ENCODE results near the gene SORCS3.

SORCS3 gene

GRCh38 chr10:105188737-105189462 lies 547.8 kb downstream of the SORCS3 start:
- DNase-seq (ENCODE audit: low spot score), result peak; percentile 64
- no peak overlapping the region for H3K27ac ChIP-seq
- POLR2A ChIA-PET (ENCODE audit: low non-redundant PET), result no interaction called here
- TF ChIP-seq CTCF (conservative IDR thresholded peaks at IDR 0.05; ENCODE audit: low read depth), result no peak
- CTCF ChIA-PET, result no interaction called here

GRCh38 chr10:105189463-105189800 lies 548.3 kb downstream of the SORCS3 start:
- H3K27ac ChIP-seq, result no peak overlapping the region
- ChIA-PET POLR2A (ENCODE audit: low non-redundant PET) (no interaction called here), CTCF (no interaction called here)
- no peak for DNase-seq (ENCODE audit: low spot score)
- no peak for TF ChIP-seq CTCF (conservative IDR thresholded peaks at IDR 0.05; ENCODE audit: low read depth)

- no peak for TF ChIP-seq CTCF (conservative IDR thresholded peaks at IDR 0.05; ENCODE audit: low read depth)
- ChIA-PET CTCF (no interaction called here), POLR2A (ENCODE audit: low non-redundant PET) (no interaction called here)
- no peak for DNase-seq (ENCODE audit: low spot score)
- H3K27ac ChIP-seq, result no peak overlapping the region
Measured at GRCh38 chr10:105192146-105192545, 551.1 kb downstream of the SORCS3 start.

- TF ChIP-seq CTCF (conservative IDR thresholded peaks at IDR 0.05; ENCODE audit: low read depth), result no peak
Measured at GRCh38 chr10:105192861-105193260, 551.8 kb downstream of the SORCS3 start.

GRCh38 chr10:105195831-105196230 lies 554.7 kb downstream of the SORCS3 start:
- ChIA-PET CTCF (no interaction called here), POLR2A (ENCODE audit: low non-redundant PET) (no interaction called here)
- no peak for TF ChIP-seq CTCF (conservative IDR thresholded peaks at IDR 0.05; ENCODE audit: low read depth)
- H3K27ac ChIP-seq, result no peak overlapping the region
- DNase-seq (ENCODE audit: low spot score), result peak; percentile 26

More at GRCh38 chr10:105192861-105193260, 551.8 kb downstream of the SORCS3 start:
- DNase-seq (ENCODE audit: low spot score), result no peak
- H3K27ac ChIP-seq, result no peak overlapping the region
- ChIA-PET CTCF (interaction anchor here (0.6 kb wide), 1 partner anchor 601 kb away, joined by 3 read pairs; no protein-coding TSS in a partner anchor), POLR2A (ENCODE audit: low non-redundant PET) (no interaction called here)

- DNase-seq (ENCODE audit: low spot score), result no peak
- no peak overlapping the region for H3K27ac ChIP-seq
- ChIA-PET POLR2A (ENCODE audit: low non-redundant PET) (no interaction called here), CTCF (no interaction called here)
- TF ChIP-seq CTCF (conservative IDR thresholded peaks at IDR 0.05; ENCODE audit: low read depth), result no peak
Measured at GRCh38 chr10:105197598-105198364, 556.7 kb downstream of the SORCS3 start.

All from RWPE1 (cell line).